ENCODE data around the gene OTOG.

The OTOG gene, protein sequence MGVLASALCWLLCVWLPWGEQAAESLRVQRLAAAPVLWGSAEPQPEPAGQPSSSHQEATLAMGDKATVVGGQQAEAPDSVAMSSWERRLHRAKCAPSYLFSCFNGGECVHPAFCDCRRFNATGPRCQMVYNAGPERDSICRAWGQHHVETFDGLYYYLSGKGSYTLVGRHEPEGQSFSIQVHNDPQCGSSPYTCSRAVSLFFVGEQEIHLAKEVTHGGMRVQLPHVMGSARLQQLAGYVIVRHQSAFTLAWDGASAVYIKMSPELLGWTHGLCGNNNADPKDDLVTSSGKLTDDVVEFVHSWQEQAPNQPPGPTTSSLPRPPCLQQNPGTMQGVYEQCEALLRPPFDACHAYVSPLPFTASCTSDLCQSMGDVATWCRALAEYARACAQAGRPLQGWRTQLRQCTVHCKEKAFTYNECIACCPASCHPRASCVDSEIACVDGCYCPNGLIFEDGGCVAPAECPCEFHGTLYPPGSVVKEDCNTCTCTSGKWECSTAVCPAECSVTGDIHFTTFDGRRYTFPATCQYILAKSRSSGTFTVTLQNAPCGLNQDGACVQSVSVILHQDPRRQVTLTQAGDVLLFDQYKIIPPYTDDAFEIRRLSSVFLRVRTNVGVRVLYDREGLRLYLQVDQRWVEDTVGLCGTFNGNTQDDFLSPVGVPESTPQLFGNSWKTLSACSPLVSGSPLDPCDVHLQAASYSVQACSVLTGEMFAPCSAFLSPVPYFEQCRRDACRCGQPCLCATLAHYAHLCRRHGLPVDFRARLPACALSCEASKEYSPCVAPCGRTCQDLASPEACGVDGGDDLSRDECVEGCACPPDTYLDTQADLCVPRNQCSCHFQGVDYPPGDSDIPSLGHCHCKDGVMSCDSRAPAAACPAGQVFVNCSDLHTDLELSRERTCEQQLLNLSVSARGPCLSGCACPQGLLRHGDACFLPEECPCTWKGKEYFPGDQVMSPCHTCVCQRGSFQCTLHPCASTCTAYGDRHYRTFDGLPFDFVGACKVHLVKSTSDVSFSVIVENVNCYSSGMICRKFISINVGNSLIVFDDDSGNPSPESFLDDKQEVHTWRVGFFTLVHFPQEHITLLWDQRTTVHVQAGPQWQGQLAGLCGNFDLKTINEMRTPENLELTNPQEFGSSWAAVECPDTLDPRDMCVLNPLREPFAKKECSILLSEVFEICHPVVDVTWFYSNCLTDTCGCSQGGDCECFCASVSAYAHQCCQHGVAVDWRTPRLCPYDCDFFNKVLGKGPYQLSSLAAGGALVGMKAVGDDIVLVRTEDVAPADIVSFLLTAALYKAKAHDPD (N-terminal part only)

DNA sequence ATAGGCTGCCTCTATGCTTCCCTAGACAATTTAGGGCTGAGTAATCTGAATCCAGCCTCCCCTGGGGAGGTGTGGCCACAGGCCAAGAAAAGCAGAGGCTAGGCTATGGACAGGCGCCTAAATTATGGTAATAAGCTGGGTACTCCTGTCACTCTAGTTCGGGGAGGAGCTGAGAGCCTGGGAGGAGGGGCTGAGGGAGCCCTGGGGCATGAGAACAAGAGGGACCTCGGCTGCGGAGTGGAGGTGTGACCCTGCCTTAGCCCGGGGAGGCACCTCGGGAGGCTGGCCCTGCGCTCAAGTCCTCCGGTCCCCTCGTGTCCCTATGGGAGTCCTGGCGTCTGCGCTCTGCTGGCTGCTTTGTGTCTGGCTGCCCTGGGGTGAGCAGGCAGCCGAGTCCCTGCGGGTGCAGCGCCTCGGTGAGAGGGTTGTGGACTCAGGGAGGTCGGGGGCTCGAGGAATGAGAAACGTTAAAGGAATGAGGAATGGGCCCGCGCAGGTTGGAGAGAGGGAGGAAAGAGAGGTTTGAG lies at the start of gene OTOG:
TSS of gene OTOG (plus strand) at position 209 of the 527 bp plus-strand sequence. CDS start at position 323, 114 bp downstream.
- no peak for DNase-seq

DNA sequence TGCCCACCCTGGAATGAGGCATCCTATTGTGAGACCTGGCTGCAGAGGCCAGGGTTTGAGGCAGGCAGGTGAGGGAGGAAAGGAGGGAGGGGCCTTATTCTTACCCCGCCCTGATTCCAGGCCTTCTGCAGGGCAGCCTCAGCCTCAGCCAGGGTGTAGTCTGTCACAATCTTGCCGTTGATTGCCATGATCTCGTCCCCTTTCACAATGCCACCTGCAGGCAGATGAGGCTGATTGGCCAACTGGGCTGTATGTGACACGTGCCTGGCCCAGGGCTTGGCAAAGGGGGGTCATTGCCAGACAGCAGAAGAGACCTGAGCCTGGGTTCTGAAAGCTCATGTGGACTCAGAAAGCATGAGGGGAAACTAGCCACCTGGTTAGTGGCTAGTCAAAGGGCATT lies 49.0 kb upstream of the OTOG start:
- no peak for DNase-seq

DNA sequence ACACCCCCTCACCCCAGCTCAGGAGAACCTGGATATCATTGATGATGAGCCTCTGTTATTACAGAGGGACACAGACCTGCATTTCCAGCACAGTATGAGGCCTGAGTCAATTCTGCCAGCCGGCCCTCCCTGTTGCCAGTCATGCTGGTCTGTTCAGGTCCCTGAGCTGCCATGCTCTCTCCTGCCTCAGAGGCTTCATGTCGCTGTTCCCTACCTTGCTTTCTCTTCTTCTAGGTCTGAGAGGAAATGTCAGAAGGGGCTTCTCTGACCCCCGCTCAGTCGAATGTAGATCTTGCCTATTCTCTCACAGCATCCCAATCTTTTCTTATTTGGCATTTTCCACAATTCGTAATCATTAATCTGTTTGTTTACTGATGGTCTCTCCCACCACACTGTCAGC lies 48.6 kb upstream of the OTOG start:
- DNase-seq, result no peak

DNA sequence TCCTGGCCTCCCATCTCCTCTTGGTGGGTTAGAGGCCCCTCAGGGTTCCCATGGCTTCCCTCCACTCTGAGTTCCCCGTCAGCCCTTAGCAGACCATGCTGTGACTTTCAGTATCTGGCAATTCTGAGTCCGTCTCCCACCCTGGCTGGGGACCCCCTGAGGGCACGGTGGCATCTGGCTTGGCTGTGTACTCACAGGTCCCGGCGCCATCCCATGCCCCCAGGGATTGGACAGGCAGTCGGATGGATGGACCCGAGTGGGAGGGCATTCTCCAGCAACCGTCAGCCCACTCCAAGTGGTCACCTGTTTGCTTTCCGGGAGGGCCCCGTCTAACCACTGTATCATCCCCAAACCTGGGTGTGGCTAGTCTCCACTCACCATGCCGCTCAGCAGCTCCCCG lies 46.4 kb upstream of the OTOG start:
- DNase-seq, result no peak

DNA sequence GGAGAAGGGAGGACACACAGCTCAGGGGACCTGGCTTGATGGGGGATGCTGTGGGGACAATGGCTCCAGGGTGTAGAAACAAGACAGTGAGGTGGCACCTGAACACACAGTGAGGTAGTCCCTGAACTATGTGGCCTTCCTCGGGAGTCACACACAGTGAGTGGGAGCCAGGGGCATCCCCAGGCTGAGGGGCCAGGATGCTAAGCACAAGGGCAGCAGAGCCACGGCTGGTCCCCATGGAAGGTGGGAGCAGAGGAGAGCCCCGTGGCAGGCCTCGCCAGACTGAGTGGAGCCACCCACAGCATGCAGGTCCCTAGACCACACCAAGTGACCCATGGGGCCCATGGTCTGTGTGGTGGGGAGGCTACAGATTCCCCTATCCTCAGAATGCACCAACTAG lies 44.4 kb upstream of the OTOG start:
- DNase-seq, result no peak

DNA sequence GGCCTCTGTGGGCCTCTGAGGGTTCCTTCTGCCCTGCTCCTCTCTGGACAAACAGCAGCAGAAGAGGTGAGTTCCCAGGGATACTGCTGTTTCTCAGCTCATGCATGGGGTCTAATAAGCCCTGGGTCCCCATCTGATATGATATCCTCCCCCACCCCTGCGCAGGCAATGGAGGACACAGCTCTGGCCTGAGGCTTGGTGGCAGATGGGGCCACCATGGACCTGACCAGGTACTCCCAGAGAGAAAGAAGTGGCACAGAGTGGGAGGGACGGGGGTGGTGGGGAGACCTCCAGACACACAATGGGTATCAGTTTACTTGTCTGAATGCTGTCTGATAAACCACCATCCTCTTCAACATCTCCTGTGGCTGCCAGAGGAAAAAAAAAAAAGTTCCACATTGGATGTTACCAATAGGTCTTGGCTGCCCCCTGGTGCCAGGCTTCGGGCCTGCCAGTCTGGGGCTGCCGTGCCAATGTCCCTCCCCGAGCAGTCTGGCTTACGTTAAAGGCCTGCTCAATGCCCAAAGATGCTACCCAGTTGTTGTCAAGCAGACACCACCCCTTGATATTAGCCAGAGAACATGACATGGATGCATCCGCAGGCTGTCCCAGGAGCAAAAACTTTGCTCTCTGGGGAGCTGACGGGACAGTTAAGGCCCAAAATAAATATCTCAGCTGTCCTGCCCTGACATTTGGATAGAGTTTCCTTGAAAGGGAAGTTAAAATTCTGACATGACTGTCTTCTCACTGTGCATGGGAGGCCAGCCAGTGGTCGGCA lies 42.5 kb upstream of the OTOG start:
- peak; percentile 76 to 77 for DNase-seq

DNA sequence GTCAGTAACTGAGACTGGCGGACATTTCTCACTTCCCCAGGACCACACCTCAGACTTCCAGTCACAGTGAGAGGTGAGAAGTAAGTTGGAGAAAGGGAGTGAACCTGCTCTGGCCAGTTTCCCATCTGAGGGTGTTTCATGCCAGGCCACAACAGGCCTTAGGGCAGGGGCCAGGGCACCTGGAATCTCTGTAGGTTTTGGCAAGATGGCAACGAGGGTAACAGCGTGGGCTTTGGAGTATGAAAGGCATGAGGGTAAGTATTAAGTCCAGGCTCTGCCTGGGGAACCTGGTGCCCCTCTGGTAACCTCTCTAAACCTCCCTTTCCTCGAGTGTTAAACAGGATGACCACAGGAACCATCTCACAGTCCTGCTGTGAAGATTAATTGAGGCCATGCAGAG lies 41.9 kb upstream of the OTOG start:
- DNase-seq, result no peak

DNA sequence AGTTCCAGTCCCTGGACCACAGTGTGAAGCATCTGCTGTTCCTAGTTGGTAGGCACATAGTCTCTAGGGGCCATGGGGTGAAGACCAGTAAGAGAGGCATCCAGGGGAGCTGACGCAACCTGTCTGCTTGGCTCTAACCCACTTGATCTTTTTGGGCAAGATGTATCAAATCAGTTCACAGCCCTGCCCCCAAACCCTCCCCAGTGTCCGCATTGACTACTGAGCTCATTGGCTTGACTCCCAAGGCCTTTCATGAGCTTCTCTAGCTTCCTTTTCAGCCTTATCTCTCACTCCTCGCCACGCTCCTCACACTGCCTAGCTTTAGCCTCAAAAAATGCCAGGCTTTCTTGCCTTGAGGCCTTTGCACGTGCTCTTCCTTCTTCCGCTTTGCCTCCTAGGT lies 40.7 kb upstream of the OTOG start:
- no peak for DNase-seq

DNA sequence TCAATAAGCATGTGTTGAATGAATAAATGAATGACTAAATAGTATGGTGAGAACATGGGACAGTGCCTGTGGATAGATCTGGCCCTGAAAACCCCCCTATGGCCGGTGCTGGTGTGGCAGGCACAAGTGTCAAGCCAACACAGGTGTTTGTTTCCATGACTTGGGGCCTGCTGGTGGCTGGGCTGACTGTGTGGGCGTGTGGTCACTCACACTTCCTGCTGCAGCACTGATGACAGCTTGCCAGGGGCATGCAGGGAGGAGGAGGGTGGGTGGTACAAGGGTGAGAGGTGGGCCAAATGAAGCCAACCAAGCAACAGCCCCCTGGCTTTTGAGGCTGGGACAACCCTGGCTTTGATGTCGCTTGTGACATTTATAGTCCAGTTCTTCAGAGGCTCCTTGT lies 40.1 kb upstream of the OTOG start:
- no peak for DNase-seq

DNA sequence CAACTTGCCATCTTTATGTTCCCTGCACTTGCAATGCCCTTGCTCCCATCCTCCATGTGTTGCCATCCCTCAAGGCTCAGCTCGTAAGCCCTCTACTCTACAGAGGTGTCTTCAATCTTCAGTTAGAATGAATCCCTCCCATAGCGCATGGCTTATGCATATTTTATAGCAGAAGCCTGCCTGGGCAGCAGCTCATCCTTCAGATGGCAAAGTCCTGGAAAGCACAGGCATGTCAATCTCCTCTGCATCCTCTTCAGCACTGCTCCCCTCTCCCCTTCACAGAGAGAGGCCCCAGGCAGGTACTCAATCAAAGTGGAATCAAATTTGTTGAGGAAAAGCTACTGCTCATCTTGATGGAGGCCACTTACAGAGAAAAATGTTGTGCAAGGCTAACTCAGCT lies 39.3 kb upstream of the OTOG start:
- DNase-seq, result no peak

DNA sequence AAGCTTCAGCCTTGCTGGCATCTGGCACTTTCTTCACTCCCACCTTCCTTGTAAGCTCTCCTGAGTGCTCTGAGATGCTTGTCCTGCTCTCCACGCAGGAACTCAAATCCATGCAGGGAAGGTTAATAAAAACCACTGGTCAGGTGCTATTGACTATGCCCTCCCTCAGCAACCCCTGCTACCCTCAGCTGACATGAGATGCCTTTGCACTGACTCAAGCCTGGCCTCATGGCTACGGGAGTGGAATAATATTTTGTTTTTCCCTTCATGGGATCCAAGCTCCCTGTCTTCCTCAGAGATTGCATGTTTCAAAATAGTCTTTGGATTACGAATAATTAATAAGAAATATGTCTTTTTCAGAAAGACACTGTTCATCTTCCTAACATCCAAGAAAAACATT lies 38.8 kb upstream of the OTOG start:
- DNase-seq, result no peak

DNA sequence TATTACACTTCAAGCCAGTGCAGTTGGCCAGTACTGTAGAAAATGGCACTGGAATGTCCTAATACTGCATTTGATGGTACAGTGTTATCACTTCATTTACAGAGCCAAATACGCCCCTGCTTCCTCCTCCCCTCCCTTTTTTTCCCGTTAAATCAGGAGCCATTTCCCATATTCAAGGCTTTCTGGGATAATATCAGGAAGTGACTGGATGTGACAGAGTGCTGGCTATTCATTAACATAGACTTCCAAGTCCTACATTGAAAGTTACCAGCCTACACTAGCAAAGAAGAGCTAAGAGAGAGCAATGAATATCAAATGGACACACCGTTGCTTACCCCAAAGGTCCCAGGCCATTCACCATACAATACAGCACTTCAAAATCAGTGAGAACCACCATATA lies 38.3 kb upstream of the OTOG start:
- DNase-seq, result no peak

DNA sequence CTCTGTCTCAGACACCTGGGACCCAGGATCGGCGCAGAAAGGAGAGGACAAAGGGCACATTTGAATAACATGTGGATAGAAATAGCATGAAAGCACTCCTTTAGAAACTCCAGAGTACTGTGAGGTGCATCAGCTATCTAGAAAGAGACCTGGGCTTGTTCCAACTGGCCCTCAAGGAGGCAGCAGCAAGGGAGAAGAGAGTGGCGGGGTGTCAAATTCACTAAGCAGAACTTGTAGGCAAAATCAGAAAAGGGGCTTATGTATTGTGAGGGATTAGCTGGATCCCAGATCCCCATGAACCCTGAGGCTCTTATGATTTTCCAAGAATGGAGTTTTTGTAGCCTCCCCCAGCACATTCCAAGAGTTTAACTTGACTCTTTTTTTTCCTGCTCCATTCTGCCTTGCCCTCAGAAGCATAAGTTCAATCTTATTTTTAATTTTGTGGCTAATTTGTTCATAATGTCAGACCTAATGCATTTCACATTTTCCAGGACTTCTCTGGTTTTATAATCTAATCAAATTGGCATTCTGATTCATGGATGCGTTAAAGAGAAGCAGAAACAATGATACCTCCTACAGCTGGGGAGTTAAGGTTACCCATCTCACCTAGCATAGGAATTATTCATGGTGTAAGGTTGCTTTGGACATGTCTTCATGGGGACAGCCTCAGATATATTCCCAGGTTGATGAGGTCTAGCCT lies 36.4 kb upstream of the OTOG start:
- DNase-seq, result no peak

DNA sequence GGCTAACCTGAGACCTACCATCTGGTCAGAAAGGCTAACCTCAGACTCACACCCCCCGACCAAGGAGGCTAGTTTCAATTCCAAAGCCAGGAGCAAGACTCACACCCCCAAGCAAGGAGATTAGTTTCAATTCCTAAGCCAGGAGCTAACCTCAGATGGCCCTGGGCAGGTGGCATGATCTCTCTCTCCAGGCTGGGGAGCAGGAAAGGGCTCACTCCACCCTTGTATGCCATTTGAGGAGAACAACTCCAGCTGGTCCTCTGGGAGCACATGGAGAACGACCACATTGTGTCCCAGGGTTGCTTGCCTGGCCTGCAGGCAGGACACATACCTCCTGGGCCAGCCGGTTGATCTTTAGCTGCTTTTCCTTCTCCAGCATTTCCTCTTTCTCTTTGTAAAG lies 35.5 kb upstream of the OTOG start:
- DNase-seq, result no peak

DNA sequence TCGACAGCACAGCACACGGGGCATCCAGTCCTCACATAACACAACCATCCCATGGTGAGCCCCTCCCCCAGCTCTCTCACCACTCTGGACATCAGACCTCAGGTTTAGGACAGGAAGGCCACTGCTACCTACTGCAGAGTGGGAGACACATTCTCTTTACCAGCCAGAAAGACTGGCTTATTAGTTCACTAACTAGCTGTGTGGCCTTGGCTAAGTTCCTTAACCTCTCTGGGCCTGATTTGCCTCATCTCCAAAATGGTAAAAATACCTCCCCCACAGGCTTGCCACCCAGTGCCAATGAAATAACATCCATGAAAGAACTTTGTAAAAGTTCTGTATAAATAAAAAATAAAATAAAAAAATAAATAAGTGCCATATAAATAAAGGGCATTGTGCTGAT lies 35.0 kb upstream of the OTOG start:
- no peak for DNase-seq

DNA sequence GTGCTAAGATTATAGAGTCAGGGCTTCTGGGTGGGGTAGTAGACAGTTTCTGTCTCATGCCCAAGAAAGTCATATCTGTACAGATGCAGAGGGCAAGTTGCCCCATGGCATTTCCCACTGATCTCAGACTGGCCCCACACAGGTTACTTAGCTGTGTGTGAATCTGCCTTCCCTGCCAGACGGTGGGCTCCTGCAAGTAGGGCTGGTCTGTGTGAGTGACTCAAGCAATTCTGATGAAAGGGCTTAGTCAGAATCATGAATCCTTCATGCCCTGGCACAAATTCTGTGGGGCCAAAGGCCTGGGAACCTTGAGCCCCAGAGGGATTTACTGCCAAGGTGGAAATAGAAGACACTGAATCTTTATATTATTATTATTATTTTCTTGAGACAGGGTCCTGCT lies 33.2 kb upstream of the OTOG start:
- DNase-seq, result no peak

DNA sequence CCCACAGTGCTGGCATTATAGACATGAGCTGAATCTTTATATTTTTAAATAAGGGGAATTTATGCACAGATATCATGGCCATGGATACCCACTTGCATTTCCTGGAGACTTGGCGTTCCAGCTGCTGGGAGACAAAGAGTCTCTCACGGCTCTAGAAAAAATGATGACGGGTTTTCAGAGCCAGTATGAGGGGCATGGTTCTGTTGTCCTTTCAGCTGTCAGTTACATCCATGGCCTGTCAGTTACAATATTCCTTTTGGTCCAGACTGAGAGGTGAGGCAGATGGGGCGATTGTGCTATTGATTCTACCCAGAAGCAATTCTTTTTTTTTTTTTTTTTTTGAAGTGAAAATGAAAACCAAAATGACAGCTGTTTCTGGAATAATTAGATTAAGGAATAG lies 32.6 kb upstream of the OTOG start:
- DNase-seq, result no peak

DNA sequence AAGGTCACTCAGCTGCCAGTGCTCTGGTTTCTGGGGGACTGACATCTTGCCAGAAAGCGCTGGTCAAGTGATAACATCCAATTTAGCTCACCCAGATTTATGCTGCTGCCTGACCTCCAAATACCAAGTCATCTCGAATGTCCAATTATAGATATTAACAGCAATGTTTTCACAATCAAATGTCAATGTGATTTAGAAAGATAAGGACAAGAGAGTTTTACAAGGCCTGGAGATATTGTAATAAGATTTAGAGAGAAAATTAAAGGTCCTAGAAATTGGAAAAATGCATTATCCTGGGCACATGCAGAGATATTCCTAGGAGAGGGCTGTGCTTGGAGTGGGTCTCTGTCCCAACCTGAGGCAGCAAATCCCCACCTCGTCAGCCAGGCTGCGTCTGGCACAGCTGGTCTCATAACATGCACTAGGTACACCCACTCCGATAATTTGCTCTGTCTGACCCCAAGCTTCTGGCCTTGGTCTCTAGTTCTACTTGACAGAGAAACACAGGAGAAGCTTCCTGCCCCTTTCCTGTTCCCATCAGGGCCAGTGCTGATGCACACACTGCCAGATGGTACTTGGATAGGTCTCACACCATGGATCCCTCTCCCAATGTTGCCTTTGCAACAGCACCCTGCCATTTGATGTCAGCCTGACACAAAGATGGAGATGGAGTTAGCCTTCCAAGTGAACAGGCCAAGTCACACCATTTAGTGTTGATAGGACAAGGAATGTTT lies 31.4 kb upstream of the OTOG start:
- DNase-seq, result no peak

DNA sequence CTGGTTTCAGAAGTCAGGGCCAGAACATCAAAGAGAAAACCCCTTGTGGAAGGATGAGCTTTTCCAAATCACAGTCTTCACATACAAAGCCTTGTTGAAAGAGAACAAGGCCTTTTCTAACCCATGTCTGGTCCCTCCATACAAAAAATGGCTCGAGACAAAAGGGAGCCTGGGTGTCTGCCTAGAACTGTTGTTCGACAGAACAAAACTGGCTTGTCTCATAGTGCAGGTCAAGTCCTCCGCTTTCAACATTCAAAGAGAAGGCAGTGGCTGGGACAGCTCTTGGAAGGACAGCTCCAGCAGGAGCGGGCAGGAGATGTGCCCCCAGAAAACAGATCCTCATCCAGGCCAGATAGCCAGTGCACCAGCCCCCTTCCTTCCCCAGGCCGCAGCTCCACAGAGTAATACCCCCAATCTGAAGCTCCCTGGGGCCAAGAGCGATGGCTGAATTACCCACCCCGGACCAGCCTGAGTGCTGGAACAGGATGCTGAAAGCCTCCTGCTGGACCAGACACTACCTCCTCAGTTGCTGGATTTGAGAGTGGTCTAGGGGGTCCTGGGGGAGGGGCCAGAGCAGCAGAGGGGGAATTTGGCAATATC lies 30.4 kb upstream of the OTOG start:
- DNase-seq, result no peak

DNA sequence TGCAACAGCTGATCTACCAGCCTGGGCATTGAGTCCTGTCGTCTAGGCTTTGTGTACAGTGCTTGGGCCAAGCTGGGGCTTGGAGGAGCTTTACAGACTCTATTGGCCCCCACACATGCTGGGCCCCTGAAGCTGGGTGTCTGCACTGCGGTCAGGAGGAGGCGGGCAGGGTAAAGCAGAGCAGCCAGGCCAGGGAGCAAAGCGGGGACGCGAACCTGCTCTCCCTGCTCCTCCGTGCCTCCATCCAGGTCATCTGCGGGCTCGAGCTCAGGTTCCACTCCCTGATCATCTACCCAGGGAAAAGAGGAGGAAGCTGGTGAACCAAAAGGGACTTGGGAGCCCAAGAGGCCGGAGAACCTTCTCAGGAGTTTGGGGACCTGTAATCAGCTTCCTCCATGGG lies 29.9 kb upstream of the OTOG start:
- no peak for DNase-seq
